ENCODE measurements around the gene ABCC6.

DNA sequence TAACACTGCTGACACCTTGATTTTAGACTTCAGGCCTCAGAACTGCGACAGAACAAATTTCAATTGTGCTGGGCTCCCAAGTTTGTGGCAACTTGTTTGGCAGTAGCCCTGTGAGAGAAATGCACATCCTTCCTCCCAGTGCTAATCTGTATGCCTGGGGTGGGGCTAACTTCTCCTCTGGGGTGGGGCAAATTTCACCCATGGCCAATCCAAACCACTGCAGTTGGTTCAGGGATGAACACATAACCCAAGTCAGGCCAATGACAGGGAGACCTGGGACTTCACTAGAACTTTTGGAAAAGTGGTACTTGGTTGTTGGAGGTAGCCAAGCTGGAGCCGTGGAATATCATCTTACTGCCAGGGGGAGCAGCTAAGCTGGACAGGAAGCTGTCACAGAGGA, 56.3 kb downstream of the ABCC6 start:
- TF ChIP-seq, protein P1, sequence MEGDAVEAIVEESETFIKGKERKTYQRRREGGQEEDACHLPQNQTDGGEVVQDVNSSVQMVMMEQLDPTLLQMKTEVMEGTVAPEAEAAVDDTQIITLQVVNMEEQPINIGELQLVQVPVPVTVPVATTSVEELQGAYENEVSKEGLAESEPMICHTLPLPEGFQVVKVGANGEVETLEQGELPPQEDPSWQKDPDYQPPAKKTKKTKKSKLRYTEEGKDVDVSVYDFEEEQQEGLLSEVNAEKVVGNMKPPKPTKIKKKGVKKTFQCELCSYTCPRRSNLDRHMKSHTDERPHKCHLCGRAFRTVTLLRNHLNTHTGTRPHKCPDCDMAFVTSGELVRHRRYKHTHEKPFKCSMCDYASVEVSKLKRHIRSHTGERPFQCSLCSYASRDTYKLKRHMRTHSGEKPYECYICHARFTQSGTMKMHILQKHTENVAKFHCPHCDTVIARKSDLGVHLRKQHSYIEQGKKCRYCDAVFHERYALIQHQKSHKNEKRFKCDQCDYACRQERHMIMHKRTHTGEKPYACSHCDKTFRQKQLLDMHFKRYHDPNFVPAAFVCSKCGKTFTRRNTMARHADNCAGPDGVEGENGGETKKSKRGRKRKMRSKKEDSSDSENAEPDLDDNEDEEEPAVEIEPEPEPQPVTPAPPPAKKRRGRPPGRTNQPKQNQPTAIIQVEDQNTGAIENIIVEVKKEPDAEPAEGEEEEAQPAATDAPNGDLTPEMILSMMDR (IDR thresholded peaks at IDR 0.05 in 4 of 5, conservative IDR thresholded peaks at IDR 0.05 in 1 of 5) = no peak
- TF ChIP-seq POLR2A (IDR thresholded peaks at IDR 0.05) = no peak
